Fibroblast of skin of right biceps (primary cell): Measurements from ENCODE around the gene IGFALS.

Experiments
- DNase-seq: peaks from one replicate; pipeline ENCODE4 v3.0.0-alpha.2; 2013

IGFALS gene

GRCh38 chr16:1788095-1788707 lies 5.3 kb downstream of the IGFALS start:
- DNase-seq, result no peak

GRCh38 chr16:1787322-1788094 lies 6.0 kb downstream of the IGFALS start:
- DNase-seq, result no peak

- DNase-seq, result no peak
Measured at GRCh38 chr16:1787056-1787321, 6.5 kb downstream of the IGFALS start.

- no peak for DNase-seq
Measured at GRCh38 chr16:1786242-1787055, 7.1 kb downstream of the IGFALS start.

GRCh38 chr16:1785846-1786170 lies 7.7 kb downstream of the IGFALS start:
- no peak for DNase-seq

GRCh38 chr16:1784977-1785845 lies 8.3 kb downstream of the IGFALS start:
- no peak for DNase-seq

DNA sequence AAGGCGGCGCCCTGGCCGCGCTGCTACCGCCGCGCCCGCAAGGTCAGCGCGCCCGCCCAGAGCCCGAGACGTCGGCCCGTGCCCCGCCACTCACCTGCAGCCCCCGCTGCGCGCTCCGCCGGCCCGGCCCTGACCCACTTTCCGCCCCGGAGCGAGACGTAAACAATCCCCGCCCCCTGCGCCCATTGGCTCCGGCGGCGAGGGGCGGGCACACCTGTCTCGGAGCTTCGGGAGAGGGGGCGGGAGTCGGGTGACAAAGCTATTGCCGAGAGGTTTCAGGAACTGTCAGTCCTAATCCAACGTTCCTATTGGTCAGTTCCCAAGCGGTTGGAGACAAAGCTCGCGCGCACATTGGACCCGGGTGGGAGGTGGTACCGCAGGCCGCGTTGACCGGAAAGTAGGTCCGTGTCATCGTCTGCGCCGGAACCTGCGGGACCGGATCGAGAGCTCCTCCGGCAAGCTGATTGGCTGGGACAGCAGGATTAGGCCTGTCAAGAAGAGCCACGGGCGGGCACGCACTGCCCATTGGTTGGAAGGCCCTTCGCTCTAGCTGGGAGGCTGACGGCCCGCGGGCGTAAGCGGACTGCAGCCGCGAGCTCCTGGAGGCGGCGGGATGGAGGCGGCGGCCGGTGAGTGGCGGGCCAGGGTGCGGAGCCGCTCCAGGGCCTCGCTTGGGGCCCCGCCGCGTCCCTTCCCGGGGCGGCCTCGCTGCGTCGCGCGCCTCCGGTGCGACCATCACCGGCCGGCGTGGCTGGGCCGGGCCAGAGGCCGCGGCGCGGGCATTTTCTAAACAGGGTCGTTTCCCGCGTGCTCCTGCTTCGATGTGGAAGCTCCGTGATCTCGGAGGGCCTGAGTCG lies 10.9 kb downstream of the IGFALS start, which contains the start of the genes NUBP2 and SPSB3:
Gene NUBP2 (plus strand): TSS at position 553 of the 857 bp plus-strand sequence. CDS start 61 bp downstream, at position 614.
Gene SPSB3 (minus strand): TSS at position 164 of the 857 bp plus-strand sequence. CDS start 1,088 bp downstream, outside the sequence.
- DNase-seq, result peak; percentile 100

DNA sequence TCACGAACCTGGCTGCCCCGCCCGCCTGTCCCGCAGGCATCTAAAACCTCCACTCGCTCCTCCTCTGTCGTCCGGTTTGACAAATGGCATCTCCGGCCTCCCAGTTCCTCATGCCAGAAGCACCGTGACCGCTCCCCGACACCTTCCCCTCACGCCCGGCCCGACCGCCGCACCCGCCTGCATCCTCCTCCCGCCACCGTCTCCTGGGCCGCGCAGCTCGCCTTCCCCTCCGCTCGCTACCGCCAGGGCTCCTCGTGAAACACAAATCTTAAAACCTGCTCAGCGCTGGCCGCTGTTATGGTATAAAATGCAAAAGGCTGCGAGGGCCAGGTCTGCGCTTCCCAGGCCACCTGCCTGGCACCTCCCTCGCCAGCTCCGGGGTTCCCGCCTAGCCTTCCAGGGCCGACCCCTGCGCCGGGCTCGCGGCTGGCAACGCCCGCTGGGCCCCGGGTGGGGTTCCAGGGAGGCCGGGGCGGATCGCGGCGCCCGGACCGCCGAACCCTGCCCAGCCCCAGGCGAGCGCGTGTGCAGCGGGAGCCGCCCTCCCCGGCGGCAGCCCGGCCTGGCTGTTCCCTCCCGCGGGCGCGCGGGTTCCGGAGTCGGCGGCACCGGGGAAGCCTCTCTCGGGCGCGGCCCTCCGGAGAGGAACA lies 11.6 kb downstream of the IGFALS start:
- DNase-seq, result no peak

- no peak for DNase-seq
Measured at GRCh38 chr16:1781254-1781653, 12.3 kb downstream of the IGFALS start.

- DNase-seq, result no peak
Measured at GRCh38 chr16:1780677-1781072, 12.8 kb downstream of the IGFALS start.

GRCh38 chr16:1779741-1780676 lies 13.5 kb downstream of the IGFALS start:
- DNase-seq, result no peak

- DNase-seq, result no peak
Measured at GRCh38 chr16:1779234-1779701, 14.2 kb downstream of the IGFALS start.

DNA sequence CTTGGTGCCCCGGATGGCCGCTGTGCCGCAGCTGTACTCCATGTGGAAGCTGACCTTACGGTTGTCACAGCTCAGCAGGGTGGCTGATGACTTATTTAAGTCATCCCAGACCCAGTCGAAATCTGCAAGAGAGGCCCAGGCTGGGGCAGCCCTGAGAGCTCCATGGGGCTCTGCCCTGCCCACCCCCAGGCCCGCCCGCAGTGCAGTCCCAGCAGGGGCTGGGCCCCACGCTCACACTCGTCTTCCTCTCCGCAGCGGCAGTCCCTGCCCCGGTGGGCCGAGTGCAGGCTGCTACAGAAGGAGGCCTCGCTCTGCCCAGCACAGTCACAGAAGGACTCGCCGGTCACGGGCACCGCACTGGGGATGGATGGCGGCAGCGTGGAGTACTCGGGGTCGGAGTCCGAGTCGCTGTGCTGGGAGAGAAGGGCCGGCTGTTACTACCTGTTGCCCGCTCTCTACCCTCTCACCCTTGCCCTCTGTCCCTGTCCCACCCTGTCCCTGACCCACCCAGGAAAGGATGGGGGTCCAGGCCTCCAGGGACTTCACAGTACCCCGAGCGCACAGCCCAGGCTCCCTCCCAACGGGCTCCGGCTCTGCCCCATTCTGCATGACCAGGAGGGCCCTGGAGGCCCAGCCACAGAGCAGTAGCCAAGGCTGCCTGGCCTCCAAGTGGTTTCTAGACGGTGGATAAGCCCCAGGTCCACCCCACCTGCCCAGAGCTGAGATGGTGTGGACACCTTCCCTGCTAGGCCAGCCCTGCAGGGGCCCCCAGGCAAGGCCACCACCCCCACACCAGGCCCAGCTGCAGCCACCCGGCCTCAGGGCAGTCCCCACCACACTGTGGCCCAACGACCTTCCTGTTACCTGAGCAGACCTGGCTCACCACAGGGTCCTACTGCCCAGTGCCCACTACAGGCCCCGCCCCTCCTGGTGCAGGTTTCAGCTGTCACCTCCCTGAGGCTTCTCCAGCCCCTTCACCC lies 15.0 kb downstream of the IGFALS start:
- DNase-seq, result no peak

GRCh38 chr16:1777375-1778199 lies 15.9 kb downstream of the IGFALS start:
- no peak for DNase-seq

DNA sequence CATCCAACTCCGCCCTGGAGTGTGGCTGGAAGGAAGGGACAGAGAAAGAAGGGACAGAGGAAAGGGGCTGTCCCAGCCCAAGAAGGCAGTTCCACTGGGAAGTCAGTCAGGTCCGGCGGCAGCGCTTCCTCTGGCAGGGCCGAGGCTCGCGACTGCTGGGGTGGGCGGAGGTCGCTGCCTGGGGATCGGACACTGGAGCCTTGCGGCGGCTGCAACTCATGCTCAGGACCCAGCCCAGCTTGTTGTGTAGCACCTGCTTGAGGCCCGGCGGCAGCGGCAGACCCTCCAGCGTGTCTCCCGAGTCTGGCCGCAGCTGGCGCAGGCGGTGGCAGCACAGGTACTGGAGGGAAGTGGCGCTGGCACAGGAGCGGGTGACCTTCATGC lies 16.5 kb downstream of the IGFALS start:
- DNase-seq, result no peak

DNA sequence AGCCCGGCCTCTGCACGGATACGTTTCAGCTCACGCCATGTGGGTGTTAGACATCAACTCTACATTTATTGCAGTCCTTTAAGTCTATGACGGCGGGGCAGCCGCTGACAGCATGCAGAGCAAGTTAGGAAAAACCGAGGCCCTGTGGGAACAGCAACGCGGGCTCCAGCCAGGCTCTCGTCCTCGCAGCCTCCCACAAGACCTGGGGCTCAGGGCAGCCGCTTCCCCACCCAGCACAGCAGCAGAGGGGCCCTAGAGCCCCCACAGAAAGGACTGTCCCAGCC lies 16.9 kb downstream of the IGFALS start:
- DNase-seq, result no peak

DNA sequence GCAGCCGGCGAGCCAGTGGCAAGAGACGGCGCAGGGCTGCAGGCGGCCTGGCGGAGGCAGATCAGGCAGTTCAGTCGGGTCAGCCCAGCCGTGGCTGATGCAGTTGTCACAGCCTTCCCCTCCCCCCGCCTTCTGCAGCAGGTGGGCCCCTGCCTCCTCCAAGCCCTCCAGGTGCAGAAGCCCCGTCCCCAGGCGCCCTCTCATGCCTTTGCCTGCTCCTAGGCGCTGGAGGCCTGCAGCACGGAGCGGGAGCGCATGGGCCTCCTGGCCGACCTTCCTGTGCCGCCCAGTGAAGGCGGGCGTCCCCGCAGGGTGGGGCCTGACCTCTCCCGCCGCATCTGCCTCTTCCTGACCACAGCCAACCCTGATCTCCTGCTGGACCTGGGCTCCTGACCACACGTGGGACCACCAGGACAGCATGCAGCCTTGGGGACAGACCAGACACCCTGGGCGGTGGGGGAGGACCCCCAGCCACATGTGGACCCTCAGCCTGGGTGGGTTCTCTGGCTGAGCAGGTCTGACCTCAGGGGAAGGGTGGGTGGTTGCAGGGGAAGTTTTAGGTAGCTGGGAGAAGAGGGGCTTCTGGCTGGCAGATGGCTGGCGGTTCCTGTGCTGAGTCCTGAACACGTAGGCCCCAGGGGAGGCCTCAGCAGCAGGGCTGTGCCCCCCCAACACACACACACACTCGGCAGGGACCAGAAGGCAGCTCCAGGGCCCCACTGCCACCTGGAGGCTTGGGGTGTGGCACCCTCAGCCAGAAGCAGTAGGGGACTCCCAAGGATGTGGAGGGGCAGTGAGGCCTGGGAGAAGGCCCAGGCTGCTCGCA lies 17.4 kb downstream of the IGFALS start:
- DNase-seq, result no peak
